ENCODE data around the gene BTBD2.

DNA sequence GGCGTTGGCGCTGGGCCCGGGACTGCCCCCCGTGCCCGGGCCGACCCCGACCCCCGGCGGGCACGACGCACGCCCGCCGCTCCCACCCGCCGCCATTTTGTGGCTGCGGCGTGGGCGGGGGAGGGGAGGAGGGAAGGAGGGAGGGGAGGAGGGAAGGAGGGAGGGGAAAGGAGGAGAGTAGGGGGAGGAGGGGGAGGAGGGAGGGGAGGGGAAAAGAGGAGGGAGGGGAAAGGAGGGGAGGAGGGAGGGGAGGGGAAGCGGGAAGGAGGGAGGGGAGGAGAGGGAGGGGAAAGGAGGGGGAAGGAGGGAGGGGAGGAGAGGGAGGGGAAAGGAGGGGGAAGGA, at the start of gene BTBD2:
- no peak for TF ChIP-seq POLR2A (IDR thresholded peaks at IDR 0.05)
- TF ChIP-seq, protein P1, sequence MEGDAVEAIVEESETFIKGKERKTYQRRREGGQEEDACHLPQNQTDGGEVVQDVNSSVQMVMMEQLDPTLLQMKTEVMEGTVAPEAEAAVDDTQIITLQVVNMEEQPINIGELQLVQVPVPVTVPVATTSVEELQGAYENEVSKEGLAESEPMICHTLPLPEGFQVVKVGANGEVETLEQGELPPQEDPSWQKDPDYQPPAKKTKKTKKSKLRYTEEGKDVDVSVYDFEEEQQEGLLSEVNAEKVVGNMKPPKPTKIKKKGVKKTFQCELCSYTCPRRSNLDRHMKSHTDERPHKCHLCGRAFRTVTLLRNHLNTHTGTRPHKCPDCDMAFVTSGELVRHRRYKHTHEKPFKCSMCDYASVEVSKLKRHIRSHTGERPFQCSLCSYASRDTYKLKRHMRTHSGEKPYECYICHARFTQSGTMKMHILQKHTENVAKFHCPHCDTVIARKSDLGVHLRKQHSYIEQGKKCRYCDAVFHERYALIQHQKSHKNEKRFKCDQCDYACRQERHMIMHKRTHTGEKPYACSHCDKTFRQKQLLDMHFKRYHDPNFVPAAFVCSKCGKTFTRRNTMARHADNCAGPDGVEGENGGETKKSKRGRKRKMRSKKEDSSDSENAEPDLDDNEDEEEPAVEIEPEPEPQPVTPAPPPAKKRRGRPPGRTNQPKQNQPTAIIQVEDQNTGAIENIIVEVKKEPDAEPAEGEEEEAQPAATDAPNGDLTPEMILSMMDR (IDR thresholded peaks at IDR 0.05), result no peak

Data from adrenal gland (tissue), 5 donors.